NCI-H526 (cell line): Measurements from ENCODE around the gene TOR2A.

Source experiments
- DNase-seq, 2 experiments: peaks; one replicate each; lab custom pipeline; 2025; lab: John Stamatoyannopoulos, UW

TOR2A gene

GRCh38 chr9:127698985-127699670 is 36.0 kb downstream of the TOR2A start:
- no peak for DNase-seq

GRCh38 chr9:127698386-127698785 is 36.7 kb downstream of the TOR2A start:
- DNase-seq = no peak

DNA sequence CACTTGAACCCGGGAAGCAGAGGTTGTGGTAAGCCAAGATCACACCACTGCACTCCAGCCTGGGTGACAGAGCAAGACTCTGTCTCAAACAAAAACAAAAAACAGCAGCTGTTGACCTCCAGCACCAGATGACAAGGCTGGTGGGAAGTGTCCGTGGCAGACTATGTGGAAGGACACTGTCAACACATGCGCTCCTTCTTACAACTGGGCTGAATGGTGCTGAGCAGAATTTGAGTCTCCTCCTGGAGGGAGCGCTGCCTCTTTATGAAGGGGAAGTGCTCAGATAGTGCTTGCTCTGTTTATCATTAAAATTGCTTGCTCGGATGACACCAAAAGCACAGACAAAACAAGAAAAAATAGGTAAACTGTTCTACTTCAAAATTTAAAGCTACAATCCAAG is 37.5 kb downstream of the TOR2A start:
- no peak for DNase-seq

DNA sequence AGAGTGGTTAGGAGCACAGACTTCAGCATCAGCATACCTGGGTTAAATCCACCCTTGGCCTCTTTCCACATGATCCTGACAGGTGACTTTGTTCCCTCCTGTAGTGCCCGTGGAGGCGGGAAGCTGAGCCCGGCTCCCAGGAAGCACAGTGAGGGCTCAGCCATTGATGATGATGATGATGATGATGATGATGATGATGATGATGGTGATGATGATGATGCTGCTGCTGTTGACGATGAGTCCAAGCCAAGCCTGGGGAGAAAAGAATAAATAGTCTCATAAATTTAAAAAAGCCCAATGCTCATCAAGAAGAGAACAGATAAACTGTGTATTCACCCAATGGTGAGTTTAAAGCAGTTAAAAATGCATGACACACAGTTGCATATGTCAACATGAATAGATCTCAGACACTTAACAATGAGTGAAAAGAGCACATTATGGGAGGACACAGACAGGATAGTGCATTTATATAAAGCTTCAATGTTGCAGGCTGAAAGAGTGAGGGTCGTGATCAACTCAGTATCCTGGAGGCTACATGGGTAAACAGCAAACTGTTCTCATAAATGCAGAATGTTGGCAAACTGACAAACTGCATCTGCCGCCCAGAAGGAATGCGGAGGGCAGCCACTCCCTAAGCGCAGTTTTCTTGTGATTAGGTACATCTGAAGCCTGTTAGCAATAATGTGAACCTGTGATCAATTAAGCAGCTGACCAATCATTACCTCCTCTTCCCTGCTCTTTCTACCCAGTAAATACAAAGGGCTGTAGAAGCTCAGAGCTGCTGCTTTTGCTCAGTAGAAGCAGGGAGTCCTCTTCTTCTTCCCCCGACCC is 40.0 kb downstream of the TOR2A start:
- no peak for DNase-seq

DNA sequence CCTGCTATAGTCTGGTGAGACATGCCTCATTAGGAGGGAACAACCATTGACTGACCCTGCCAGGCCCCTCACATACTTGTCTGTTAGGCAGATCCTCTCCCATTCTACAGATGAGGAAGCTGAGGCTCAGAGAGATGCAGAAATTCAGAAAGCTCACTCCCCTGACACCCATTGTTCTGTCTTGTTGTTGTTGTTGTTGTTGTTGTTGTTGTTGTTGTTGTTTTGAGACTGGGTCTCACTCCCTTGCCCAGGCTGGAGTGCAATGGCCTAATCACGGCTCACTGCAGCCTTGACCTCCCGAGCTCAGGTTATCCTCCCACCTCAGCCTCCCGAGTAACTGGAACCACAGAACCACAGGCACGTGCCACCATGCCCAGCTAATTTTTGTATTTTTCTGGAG is 41.4 kb downstream of the TOR2A start:
- DNase-seq = no peak

DNA sequence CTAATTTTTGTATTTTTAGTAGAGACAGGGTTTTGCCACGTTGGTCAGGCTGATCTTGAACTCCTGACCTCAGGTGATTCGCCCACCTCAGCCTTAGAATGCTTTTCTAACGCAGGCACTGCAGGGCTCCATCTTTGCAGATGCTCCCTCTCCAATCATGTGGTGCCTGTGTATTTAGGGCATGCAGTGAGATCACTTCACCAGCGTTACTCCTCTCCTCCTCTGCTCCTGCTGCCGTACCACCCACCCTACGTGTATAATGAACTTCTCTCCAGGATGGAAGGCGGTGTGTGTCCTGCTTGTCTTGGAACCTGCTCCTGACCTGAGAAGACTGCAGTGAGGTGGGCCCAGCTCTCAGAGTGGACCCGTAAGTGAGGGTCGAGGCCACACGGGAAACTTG is 42.0 kb downstream of the TOR2A start:
- DNase-seq = no peak

DNA sequence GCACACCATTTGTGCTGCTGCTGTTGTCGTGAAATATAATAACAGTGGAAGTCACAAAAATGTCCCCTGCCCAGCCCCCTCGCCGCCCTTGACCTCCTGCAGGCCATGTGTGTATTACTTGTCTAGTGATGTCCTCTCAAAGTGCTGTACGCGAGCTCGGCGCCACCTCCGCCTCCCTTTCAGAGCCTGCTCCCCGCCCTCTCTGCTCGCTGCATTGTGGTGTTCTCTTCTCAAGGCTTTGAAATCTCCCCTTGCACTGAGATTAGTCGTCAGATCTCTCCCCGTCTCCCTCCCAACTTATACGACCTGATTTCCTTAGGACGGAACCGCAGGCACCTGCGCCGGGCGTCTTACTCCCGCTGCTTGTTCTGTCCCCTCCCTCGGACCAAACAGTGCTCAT is 43.0 kb downstream of the TOR2A start:
- DNase-seq = no peak

DNA sequence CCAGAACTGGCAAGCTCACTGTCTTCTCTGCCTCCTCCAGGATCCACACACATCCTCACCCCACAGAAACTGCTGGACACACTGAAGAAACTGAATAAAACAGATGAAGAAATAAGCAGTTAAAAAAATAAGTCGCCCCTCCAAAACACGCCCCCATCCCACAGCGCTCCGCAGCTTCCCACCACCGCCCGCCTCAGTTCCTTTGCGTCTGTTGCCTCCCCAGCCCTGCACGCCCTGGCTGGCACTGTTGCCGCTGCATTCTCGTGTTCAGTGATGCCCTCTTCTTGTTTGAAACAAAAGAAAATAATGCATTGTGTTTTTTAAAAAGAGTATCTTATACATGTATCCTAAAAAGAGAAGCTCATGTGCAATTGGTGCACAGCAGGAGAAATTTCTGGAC is 44.4 kb downstream of the TOR2A start:
- no peak for DNase-seq

DNA sequence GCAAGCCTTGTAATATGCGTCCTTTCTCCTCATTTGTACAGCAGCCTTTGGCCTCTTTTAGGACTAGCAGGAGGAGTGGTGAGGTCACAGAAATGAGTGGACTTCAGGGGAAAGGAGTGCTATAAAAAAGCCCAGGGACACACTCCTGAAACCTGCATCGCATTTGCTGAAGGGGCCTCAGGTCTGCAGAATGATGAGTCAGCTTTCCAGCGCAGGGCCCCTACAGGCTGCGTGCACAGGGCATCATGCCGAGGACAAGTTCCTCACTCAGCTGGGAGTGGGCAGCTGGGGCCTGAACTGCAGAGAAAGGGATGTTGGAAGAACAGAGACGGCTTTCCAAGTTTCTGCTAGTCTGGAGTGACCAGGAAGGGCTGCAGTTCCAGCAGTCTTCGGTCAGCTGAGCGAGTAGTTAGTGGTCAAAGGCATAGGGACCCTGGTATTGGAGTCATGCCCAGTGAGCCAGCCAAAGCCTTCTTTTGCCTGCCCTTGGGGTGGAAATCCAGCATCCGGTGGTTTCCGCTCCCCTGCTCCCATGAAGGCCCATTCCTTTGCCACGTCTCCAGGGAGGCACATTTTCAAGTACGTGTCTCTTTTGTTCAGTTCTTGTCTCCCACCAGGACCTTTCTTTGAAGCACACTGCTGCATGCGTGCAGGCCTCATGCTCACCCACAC is 45.6 kb downstream of the TOR2A start:
- no peak for DNase-seq

GRCh38 chr9:127686461-127687393 is 48.4 kb downstream of the TOR2A start:
- no peak for DNase-seq

- DNase-seq = no peak
Measured at GRCh38 chr9:127684576-127684975, 50.5 kb downstream of the TOR2A start.

DNA sequence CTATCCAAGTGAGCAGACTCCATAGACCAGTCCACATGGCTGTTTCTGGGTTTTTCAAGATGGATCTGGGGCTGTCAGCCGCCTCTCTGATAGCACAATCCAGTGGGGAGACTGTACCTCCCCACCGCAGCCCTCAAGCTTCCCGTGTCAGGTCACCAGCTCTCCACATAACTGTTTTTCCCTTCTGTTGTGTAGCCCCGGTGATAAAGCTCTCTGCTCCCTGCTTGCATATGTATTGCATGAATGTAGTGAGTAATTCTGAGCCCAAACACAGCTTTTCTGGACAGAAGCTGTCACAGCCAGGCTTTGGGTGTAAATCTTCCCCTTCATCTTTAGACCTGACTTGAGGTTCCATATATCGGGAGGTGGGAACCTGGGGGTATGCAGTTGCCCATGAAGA is 51.4 kb downstream of the TOR2A start:
- DNase-seq = no peak

- DNase-seq = no peak
Measured at GRCh38 chr9:127682351-127683136, 52.5 kb downstream of the TOR2A start.
